IPS-20b (cell line): ENCODE results near the gene FAM217B.

ENCODE experiments used
- H3K27ac ChIP-seq: one replicate; pipeline ENCODE4 v1.5.1; 2013; ENCODE audit warnings: low read length
- H3K27me3 ChIP-seq: 2 replicates; pipeline ENCODE4 v1.6.1; 2013; ENCODE audit warnings: mild to moderate bottlenecking, low read length, inconsistent platforms; ENCODE audit not compliant: insufficient read depth
- H3K36me3 ChIP-seq: 2 replicates; pipeline ENCODE4 v1.6.1; 2013; ENCODE audit warnings: low read depth, mild to moderate bottlenecking, inconsistent platforms, low read length, moderate library complexity; ENCODE audit not compliant: insufficient read depth
- H3K4me1 ChIP-seq: 2 replicates; pipeline ENCODE4 v1.6.1; 2013; ENCODE audit warnings: mild to moderate bottlenecking, control low read depth, inconsistent platforms, low read length, moderate library complexity; ENCODE audit not compliant: insufficient read depth
- H3K4me3 ChIP-seq: 2 replicates; pipeline ENCODE4 v1.5.1; 2013; ENCODE audit warnings: mild to moderate bottlenecking, low read length, inconsistent platforms
- H3K9ac ChIP-seq: 2 replicates; pipeline ENCODE4 v1.6.1; 2013; ENCODE audit warnings: low read depth, mild to moderate bottlenecking, inconsistent platforms, low read length, moderate library complexity
- H3K9me3 ChIP-seq: 2 replicates; pipeline ENCODE4 v1.6.1; 2013; ENCODE audit warnings: mild to moderate bottlenecking, low read depth, low read length, inconsistent platforms; ENCODE audit not compliant: insufficient read depth

Gene FAM217B

GRCh38 chr20:59925899-59926298 is 14.3 kb upstream of the FAM217B start:
- Histone ChIP-seq H3K36me3 (no peaks in the 10 kb centered on the region), H3K4me1 (no peaks in the 10 kb centered on the region; the same call in 1 of the 2 replicates), H3K9ac (no peak overlapping the region), H3K27ac (no peak overlapping the region), H3K9me3 (no peaks in the 10 kb centered on the region), H3K4me3 (no peak overlapping the region), H3K27me3 (no peaks in the 10 kb centered on the region)

- H3K27ac ChIP-seq = no peak overlapping the region
- H3K9me3 ChIP-seq = no peaks in the 10 kb centered on the region
- no peaks in the 10 kb centered on the region for H3K36me3 ChIP-seq
- no peak overlapping the region for H3K4me3 ChIP-seq
- H3K9ac ChIP-seq = no peak overlapping the region
- peaks cover 29% of the 10 kb centered on the region for H3K27me3 ChIP-seq
- H3K4me1 ChIP-seq = no peaks in the 10 kb centered on the region; the same call in 1 of the 2 replicates
These were observed 8.5 kb upstream of the FAM217B start for GRCh38 chr20:59931511-59932312.

GRCh38 chr20:59932616-59933295 is 7.4 kb upstream of the FAM217B start:
- no peak overlapping the region for H3K4me3 ChIP-seq
- H3K9me3 ChIP-seq = no peaks in the 10 kb centered on the region
- no peak overlapping the region for H3K9ac ChIP-seq
- no peaks in the 10 kb centered on the region for H3K36me3 ChIP-seq
- peaks cover 35% of the 10 kb centered on the region for H3K27me3 ChIP-seq
- no peak overlapping the region for H3K27ac ChIP-seq
- no peaks in the 10 kb centered on the region; the same call in 1 of the 2 replicates for H3K4me1 ChIP-seq

- Histone ChIP-seq H3K4me3 (peak within 1 kb of the TSS; percentile 54), H3K27me3 (peaks cover 41% of the 10 kb centered on the region), H3K36me3 (no peaks in the 10 kb centered on the region), H3K27ac (no peak within 1 kb of the TSS), H3K9ac (no peak within 1 kb of the TSS), H3K9me3 (no peaks in the 10 kb centered on the region), H3K4me1 (no peaks in the 10 kb centered on the region)
These were observed 6.8 kb upstream of the FAM217B start, which contains the start of gene SYCP2 for GRCh38 chr20:59933296-59933848. SYCP2 (minus strand) TSS chr20:59933637; CDS start chr20:59922413, 11,224 bp downstream.

- no peak overlapping the region for H3K27ac ChIP-seq
- H3K9me3 ChIP-seq = peaks cover 4% of the 10 kb centered on the region; the same call in 1 of the 2 replicates
- peaks cover 48% of the 10 kb centered on the region for H3K27me3 ChIP-seq
- no peaks in the 10 kb centered on the region for H3K36me3 ChIP-seq
- no peaks in the 10 kb centered on the region for H3K4me1 ChIP-seq
- peak overlapping the region; percentile 54 for H3K4me3 ChIP-seq
- H3K9ac ChIP-seq = no peak overlapping the region
These were observed 6.2 kb upstream of the FAM217B start for GRCh38 chr20:59933849-59934585.

GRCh38 chr20:59935457-59936185 is 4.6 kb upstream of the FAM217B start:
- Histone ChIP-seq H3K9me3 (peaks cover 7% of the 10 kb centered on the region; the same call in 1 of the 2 replicates), H3K4me3 (no peak overlapping the region)

GRCh38 chr20:59936409-59936808 is 3.8 kb upstream of the FAM217B start:
- H3K4me3 ChIP-seq = no peak overlapping the region
- H3K9me3 ChIP-seq = peaks cover 7% of the 10 kb centered on the region; the same call in 1 of the 2 replicates
- H3K27ac ChIP-seq = no peak overlapping the region
- H3K36me3 ChIP-seq = no peaks in the 10 kb centered on the region
- H3K9ac ChIP-seq = no peak overlapping the region
- peaks cover 5% of the 10 kb centered on the region; the same call in 1 of the 2 replicates for H3K4me1 ChIP-seq
- H3K27me3 ChIP-seq = peaks cover 53% of the 10 kb centered on the region

More at GRCh38 chr20:59935457-59936185, 4.6 kb upstream of the FAM217B start:
- Histone ChIP-seq H3K9ac (no peak overlapping the region), H3K27me3 (peaks cover 53% of the 10 kb centered on the region), H3K4me1 (no peaks in the 10 kb centered on the region), H3K36me3 (no peaks in the 10 kb centered on the region), H3K27ac (no peak overlapping the region)

GRCh38 chr20:59937150-59937549 is 3.0 kb upstream of the FAM217B start:
- Histone ChIP-seq H3K36me3 (peaks cover 2% of the 10 kb centered on the region; the same call in 1 of the 2 replicates), H3K9me3 (peaks cover 7% of the 10 kb centered on the region; the same call in 1 of the 2 replicates), H3K4me1 (peaks cover 6% of the 10 kb centered on the region; the same call in 1 of the 2 replicates), H3K4me3 (no peak overlapping the region), H3K27me3 (peaks cover 53% of the 10 kb centered on the region), H3K27ac (no peak overlapping the region), H3K9ac (no peak overlapping the region)

- H3K9me3 ChIP-seq = peaks cover 7% of the 10 kb centered on the region; the same call in 1 of the 2 replicates
- H3K27me3 ChIP-seq = peaks cover 53% of the 10 kb centered on the region
- no peak overlapping the region for H3K9ac ChIP-seq
- H3K36me3 ChIP-seq = peaks cover 13% of the 10 kb centered on the region
- no peak overlapping the region for H3K4me3 ChIP-seq
- peaks cover 6% of the 10 kb centered on the region; the same call in 1 of the 2 replicates for H3K4me1 ChIP-seq
- no peak overlapping the region for H3K27ac ChIP-seq
These were observed 2.0 kb upstream of the FAM217B start for GRCh38 chr20:59938221-59938620.

- Histone ChIP-seq H3K27ac (no peak overlapping the region), H3K9ac (no peak overlapping the region), H3K27me3 (peaks cover 52% of the 10 kb centered on the region), H3K4me3 (no peak overlapping the region), H3K9me3 (peaks cover 7% of the 10 kb centered on the region; the same call in 1 of the 2 replicates), H3K36me3 (peaks cover 17% of the 10 kb centered on the region), H3K4me1 (peaks cover 6% of the 10 kb centered on the region; the same call in 1 of the 2 replicates)
These were observed 1.5 kb upstream of the FAM217B start for GRCh38 chr20:59938696-59939051.
